OCI-M2 (cell line): ENCODE data around the gene GATA3.

Experiments used
- DNase-seq: peaks from one replicate; lab custom pipeline; 2025; ENCODE audit not compliant: unreplicated experiment; lab: John Stamatoyannopoulos, UW

GATA3 gene

GRCh38 chr10:8092428-8092827, 37.9 kb downstream of the GATA3 start:
- DNase-seq: no peak

- DNase-seq: no peak
Observed at GRCh38 chr10:8095959-8096358, 41.5 kb downstream of the GATA3 start.

- no peak for DNase-seq
Observed at GRCh38 chr10:8096931-8097330, 42.4 kb downstream of the GATA3 start.

DNA sequence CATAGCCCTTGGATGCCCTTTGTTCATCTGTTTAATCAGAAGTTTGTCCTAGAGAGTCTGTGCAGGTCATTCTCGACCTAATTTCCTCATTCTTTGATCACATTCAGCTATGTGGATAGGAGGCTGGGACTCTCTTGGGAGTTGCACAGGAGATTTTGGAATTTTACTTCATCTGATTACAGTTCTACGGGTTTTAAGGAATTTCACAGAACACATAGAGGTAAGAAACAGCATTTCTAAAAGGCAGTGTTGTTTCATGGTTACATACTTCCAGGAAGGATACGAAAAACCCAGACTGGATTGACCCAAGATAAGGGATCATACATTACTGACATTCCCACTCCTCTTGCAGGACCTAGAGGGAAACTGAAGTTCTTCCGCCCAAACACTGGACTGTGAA, 45.9 kb downstream of the GATA3 start:
- no peak for DNase-seq

DNA sequence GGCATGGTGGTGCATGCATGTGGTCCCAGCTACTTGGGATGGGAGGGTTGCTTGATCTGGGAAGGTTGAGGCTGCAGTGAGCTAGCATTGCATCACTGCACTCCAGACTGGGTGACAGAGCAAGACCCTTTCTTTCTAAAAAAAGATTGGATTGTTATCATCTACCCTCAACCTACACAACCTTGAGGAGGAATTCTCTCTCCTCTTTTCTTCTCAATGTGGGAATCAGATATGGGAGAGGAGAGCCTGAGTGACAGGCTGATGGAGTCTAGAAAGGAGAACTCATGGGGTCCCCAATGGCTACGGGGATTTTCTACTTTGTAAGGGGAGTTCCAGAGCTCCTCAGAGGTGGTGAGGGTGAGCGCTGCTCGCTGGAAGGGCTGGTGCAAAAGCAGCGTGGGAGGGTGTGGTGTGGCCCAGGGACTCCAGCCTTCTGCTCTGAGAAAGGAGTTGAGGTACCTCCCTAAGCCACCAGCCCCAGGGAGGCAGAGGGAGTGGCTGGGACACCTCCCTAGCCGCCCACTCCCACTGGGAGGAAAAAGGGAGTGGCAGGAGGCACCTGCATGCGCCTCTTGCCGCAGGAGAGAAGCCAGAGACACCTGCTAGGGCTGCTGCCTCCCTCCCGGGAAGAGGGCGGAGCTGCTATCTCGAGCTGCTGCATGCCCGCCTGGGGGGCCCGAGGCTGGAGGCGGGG, 48.4 kb downstream of the GATA3 start:
- no peak for DNase-seq

- no peak for DNase-seq
Observed at GRCh38 chr10:8103543-8103942, 49.1 kb downstream of the GATA3 start.

DNA sequence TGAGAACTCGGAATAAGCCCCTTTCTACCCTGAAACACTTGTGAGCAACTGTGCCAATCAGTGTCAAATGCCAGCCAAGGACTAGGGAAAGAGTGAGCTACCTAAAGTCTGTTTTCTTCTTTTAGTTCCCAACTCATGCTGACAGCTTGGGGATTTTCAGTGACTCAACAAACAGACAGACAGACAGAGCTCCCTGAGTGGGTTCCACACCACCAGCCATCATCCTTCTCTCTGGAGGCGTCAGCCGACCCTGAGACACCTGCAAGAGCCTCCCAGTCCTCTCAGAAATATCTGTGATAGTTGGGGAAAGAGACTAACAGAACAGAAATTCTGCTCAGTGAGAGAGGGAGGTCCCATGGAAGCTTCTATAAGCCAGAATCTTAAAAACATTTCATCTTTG, 49.5 kb downstream of the GATA3 start:
- DNase-seq: no peak

GRCh38 chr10:8104721-8105120, 50.2 kb downstream of the GATA3 start:
- no peak for DNase-seq

DNA sequence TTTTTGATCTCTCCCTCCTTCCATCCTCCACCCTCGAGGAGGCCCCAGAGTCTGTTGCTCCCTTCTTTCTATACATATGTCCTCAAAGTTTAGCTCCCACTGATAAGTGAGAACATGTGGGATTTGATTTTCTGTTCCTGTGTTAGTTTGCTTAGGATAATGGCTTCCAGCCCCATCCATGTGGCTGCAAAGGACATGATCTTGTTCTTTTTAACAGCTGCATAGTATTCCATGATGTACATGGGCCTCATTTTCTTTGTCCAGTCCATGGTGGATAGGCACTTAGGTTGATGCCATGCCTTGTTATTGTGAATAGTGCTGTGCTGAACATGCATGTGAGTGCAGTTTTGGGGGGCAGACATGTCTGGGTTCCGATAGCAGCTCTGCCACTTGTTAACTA, 51.4 kb downstream of the GATA3 start:
- DNase-seq: no peak

GRCh38 chr10:8112230-8112905, 57.9 kb downstream of the GATA3 start:
- no peak for DNase-seq

GRCh38 chr10:8112942-8113442, 58.5 kb downstream of the GATA3 start:
- DNase-seq: no peak

- DNase-seq: no peak
Observed at GRCh38 chr10:8113616-8114015, 59.1 kb downstream of the GATA3 start.

GRCh38 chr10:8114741-8115617, 60.5 kb downstream of the GATA3 start:
- DNase-seq: no peak

DNA sequence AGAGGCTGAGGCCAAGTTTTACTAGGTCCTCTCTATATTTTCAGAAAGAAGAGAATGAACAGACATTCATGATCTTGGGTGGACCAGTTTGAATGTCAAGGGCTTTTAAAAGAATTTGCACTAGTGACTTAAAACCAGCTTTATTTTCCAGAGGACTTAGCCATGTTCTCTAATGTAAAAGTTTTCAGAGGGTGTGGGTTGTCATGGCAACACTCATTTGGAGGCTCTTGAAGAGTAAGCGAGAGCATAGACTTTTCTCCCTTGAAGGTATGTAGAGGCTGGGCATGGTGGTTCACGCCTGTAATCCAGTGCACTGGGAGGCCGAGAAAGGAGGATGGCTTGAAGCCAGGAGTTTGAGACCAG, 61.1 kb downstream of the GATA3 start:
- no peak for DNase-seq

DNA sequence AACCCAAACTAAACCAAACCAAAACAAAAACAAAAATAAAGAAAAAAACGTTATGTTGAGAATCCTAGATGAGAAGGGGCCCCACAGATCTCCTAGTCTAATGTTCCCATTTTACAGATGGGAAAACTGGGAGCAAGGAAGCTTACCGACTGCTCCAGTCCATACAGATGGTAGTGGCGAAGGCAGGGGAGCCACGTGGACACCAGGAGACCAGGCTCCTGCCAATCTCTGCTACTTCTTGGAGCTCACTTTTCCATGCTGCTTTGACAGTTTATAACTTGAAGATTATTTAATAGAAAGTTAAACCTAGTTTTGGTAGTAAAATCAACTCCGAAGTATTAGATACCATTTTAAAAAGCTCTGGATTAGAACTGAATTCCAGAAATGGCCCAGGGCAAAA, 62.0 kb downstream of the GATA3 start:
- DNase-seq: no peak

GRCh38 chr10:8116926-8117493, 62.5 kb downstream of the GATA3 start:
- no peak for DNase-seq

DNA sequence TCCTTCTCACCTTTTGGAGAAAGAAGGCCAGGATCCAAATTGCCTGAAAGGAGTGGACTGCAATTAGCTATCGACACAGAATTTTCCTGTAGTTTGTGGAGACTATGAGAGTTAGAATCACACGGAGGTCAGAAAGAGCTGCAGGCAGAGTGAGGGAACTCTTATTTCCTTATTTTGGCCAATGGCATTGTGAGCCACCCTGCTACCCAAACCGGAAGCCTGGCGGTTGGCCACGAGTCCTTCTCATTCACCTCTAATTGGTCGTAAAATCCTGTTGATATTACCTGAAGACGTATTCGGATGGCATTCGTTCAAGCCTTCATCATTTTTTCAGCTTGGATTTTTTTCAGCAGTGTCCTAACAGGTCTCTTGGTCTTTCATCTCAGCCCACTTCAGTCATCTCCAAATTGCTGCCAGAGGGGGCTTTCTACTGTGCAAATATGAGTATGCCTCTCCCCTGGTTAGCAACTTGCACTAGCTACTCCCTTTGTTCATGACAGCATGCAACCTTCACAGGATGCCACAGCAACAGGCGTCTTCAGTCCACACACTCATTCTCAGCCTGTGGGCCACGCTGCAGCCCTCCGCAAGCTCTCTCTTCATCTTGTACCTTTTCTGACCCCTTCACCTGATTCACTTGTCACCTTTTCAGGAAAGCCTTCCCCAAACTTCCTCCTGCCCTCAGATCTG, 66.9 kb downstream of the GATA3 start:
- DNase-seq: no peak

DNA sequence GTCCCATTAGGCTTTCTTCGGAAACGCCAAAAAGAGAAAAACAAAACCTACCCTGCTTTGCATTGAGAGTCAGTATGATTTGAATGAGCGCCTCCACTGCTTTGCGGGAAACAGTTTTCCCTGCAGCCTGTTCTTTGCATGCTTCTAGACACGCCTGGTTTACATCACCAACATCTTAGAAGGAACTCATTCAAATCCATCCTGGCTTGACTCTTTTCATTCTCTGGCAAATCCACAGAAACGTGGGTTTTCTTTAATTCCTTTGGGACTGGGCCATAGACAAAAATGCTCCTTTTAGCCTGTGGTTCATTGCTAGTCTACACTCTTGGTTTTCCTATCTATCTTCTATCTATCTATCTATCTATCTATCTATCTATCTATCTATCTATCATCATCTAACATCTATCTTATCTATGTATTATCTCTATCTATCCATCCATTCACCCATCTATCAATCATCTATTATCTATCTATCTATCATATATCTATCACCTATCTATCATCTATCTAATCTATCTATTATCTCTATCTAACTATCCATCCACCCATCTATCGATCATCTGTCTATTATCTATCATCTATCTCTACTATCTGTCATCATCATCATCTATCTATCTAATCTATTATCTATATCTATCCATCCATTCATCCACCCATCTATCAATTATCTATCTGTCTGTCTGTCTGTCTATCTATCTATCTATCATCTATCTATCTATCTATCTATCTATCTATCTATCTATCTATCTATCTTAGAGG, 68.3 kb downstream of the GATA3 start:
- no peak for DNase-seq

DNA sequence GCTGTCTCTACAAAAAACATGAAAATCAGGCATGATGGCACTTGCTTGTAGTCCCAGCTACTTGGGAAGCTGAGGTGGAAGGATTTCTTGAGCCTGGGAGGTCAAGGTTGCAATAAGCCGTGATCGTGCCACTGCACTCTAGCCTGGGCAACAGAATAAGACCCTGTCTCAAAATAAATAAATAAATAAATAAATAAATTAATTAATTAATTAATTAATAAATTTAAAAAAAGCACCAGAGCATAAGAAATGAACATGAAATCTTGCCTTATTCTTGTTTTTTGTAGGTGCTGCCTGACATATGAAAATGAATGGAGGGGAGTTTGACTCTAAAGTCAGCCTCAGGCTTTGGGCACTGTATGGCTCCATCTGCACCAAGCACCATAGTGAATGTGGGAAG, 69.9 kb downstream of the GATA3 start:
- DNase-seq: no peak
